ENCODE results near the gene ADRA2B.
"Not testable (repeated sequence)": the region's sequence is repeated elsewhere in the genome, so short reads cannot be mapped to it uniquely, and the experiment has no call there.

Gene ADRA2B

GRCh38 chr2:96064047-96064675 is 52.2 kb downstream of the ADRA2B start:
- DNase-seq, result not testable (repeated sequence)

- not testable (repeated sequence) for DNase-seq
These were observed 53.1 kb downstream of the ADRA2B start for GRCh38 chr2:96063116-96063899.

All from NCI-H446 (cell line).